Smooth muscle cell of bladder (primary cell): ENCODE results near the gene PHLPP2. TPM values are rescaled to one million over a fixed set of nuclear protein-coding genes. Genes with fewer than 3 reads are reported as not detected.

Experiments used
- total RNA-seq: library from RNA; depleted of rRNA; stranded (reverse); fragments of >200 nt; gene quantifications from 2 replicates; pipeline ENCODE4 v1.2.3, GENCODE V29; 2014

Gene PHLPP2
- 5.4 and 6.9 TPM in 2 replicates for total RNA-seq

GRCh38 chr16:71724320-71724751 lies at the start of gene PHLPP2:
Gene PHLPP2 (minus strand): TSS chr16:71724701. CDS start chr16:71714795, 9,906 bp downstream.

GRCh38 chr16:71626018-71626857 lies 98.3 kb downstream of the PHLPP2 start, which contains the start of gene MARVELD3:
Gene MARVELD3 (plus strand): TSS chr16:71626184. CDS start chr16:71626230, 46 bp downstream.

Other genes with a start within 250 kb of the PHLPP2 start
- 2.4 and 2.6 TPM in 2 replicates for gene ZNF19, start 235.4 kb downstream of the PHLPP2 start, total RNA-seq
- gene CHST4, start 198.3 kb downstream of the PHLPP2 start, total RNA-seq, result not detected in 2 replicates
- not detected in 2 replicates for gene TAT, start 147.6 kb downstream of the PHLPP2 start, total RNA-seq
- gene MARVELD3, start 98.5 kb downstream of the PHLPP2 start, total RNA-seq, result not detected in 2 replicates
- 40.2 and 45.4 TPM in 2 replicates for gene AP1G1, start 84.1 kb upstream of the PHLPP2 start, total RNA-seq
- 7.5 and 9.3 TPM in 2 replicates for gene ATXN1L, start 121.3 kb upstream of the PHLPP2 start, total RNA-seq
- gene ZNF821, start 159.5 kb upstream of the PHLPP2 start, total RNA-seq, result 3.7 and 4.0 TPM in 2 replicates
- 109 and 130 TPM in 2 replicates for gene IST1, start 170.8 kb upstream of the PHLPP2 start, total RNA-seq